NK-92 treated with Interleukin-12 subunit alpha and Interleukin-12 subunit beta, amount 100 ng/mL, for 24 hours (cell line): ENCODE data around the gene NR5A2.

Experiments
- DNase-seq: peaks from one replicate; lab custom pipeline; 2025; lab: John Stamatoyannopoulos, UW

NR5A2 gene

GRCh38 chr1:200072636-200073285 is 45.3 kb downstream of the NR5A2 start:
- no peak for DNase-seq

- no peak for DNase-seq
These were observed 45.8 kb downstream of the NR5A2 start for GRCh38 chr1:200073286-200073637.

GRCh38 chr1:200075522-200075921 is 48.0 kb downstream of the NR5A2 start:
- DNase-seq: no peak

- no peak for DNase-seq
These were observed 48.5 kb downstream of the NR5A2 start for GRCh38 chr1:200075938-200076546.

GRCh38 chr1:200079232-200079940 is 51.9 kb downstream of the NR5A2 start:
- DNase-seq: no peak

GRCh38 chr1:200081151-200081968 is 53.9 kb downstream of the NR5A2 start:
- no peak for DNase-seq

- no peak for DNase-seq
These were observed 54.4 kb downstream of the NR5A2 start for GRCh38 chr1:200081969-200082245.

- DNase-seq: no peak
These were observed 54.8 kb downstream of the NR5A2 start for GRCh38 chr1:200082329-200082728.

GRCh38 chr1:200090252-200091159 is 63.0 kb downstream of the NR5A2 start:
- DNase-seq: no peak

GRCh38 chr1:200095057-200095577 is 67.6 kb downstream of the NR5A2 start:
- no peak for DNase-seq

GRCh38 chr1:200096774-200097173 is 69.3 kb downstream of the NR5A2 start:
- no peak for DNase-seq

GRCh38 chr1:200099040-200099439 is 71.5 kb downstream of the NR5A2 start:
- DNase-seq: no peak

- DNase-seq: no peak
These were observed 76.6 kb downstream of the NR5A2 start for GRCh38 chr1:200103966-200104583.

- DNase-seq: no peak
These were observed 79.5 kb downstream of the NR5A2 start for GRCh38 chr1:200107004-200107470.

GRCh38 chr1:200108659-200109058 is 81.1 kb downstream of the NR5A2 start:
- no peak for DNase-seq

GRCh38 chr1:200112290-200112689 is 84.8 kb downstream of the NR5A2 start:
- no peak for DNase-seq

- no peak for DNase-seq
These were observed 88.0 kb downstream of the NR5A2 start for GRCh38 chr1:200115532-200115931.

GRCh38 chr1:200116324-200116723 is 88.8 kb downstream of the NR5A2 start:
- no peak for DNase-seq

- DNase-seq: peak; percentile 37
These were observed 91.4 kb downstream of the NR5A2 start for GRCh38 chr1:200118779-200119505.

- no peak for DNase-seq
These were observed 93.9 kb downstream of the NR5A2 start for GRCh38 chr1:200121421-200121820.
